ENCODE data around the gene SLC25A3.
"Not testable (repeated sequence)": the region's sequence is repeated elsewhere in the genome, so short reads cannot be mapped to it uniquely, and the experiment has no call there.

SLC25A3 gene

GRCh38 chr12:98638009-98638408 is 44.5 kb downstream of the SLC25A3 start:
- H2BK120ac ChIP-seq (ENCODE audit: low read depth, low read length), result no peak overlapping the region
- no peak for DNase-seq

GRCh38 chr12:98639491-98639890 is 46.0 kb downstream of the SLC25A3 start:
- H3K9ac ChIP-seq (ENCODE audit: low read length), result no peak overlapping the region
- H3K18ac ChIP-seq (ENCODE audit: low read depth in 1 of 2, low read length in 2 of 2), result no peak overlapping the region
- WGBS, result 90% methylated on average over 2 of the region's 3 CpGs
- H2BK5ac ChIP-seq (ENCODE audit: low read depth, low read length, poor library complexity, severe bottlenecking), result no peak overlapping the region
- H2AFZ ChIP-seq (ENCODE audit: low read depth, low read length), result no peak overlapping the region
- no peaks in the 10 kb centered on the region for H3K36me3 ChIP-seq (ENCODE audit: control insufficient read depth in 1 of 2, insufficient read depth in 2 of 2, low read depth in 1 of 2, low read length in 2 of 2)
- H3K23ac ChIP-seq (ENCODE audit: low read length in 2 of 2), result no peak overlapping the region
- H3K79me1 ChIP-seq (replicated peaks; ENCODE audit: low read length, poor library complexity, severe bottlenecking), result peaks cover 4% of the 10 kb centered on the region
- no peak overlapping the region for H2BK120ac ChIP-seq (ENCODE audit: low read depth, low read length)
- H3K27ac ChIP-seq (ENCODE audit: low read length, poor library complexity, severe bottlenecking), result no peak overlapping the region
- no peak overlapping the region for H2BK12ac ChIP-seq (ENCODE audit: low read length in 2 of 2)
- H2BK15ac ChIP-seq (ENCODE audit: low read depth, poor library complexity, severe bottlenecking), result no peak overlapping the region
- H4K8ac ChIP-seq (ENCODE audit: low read length), result no peak overlapping the region
- H3K4me3 ChIP-seq (ENCODE audit: insufficient read depth in 1 of 2, low read depth in 1 of 2, low read length in 2 of 2), result no peak overlapping the region
- H4K91ac ChIP-seq (ENCODE audit: low read length), result no peak overlapping the region
- no peak overlapping the region for H3K14ac ChIP-seq (ENCODE audit: low read length in 2 of 2)
- H3K9me3 ChIP-seq (ENCODE audit: control insufficient read depth, low read length), result no peaks in the 10 kb centered on the region
- no peak overlapping the region for H3K4me2 ChIP-seq (ENCODE audit: low read length, poor library complexity, severe bottlenecking)
- no peak overlapping the region for H3K4ac ChIP-seq (ENCODE audit: low read depth in 1 of 2, low read length in 2 of 2)
- peaks cover 5% of the 10 kb centered on the region for H3K4me1 ChIP-seq (ENCODE audit: control insufficient read depth, insufficient read depth, low read depth, low read length)
- no peak overlapping the region for H2AK5ac ChIP-seq (ENCODE audit: low read length, severe bottlenecking)
- H3K27me3 ChIP-seq (ENCODE audit: control insufficient read depth in 1 of 2, insufficient read depth in 1 of 2, low read length in 2 of 2), result no peaks in the 10 kb centered on the region
- DNase-seq, result no peak

More at GRCh38 chr12:98638009-98638408, 44.5 kb downstream of the SLC25A3 start:
- Histone ChIP-seq H2AK5ac (ENCODE audit: low read length, severe bottlenecking) (no peak overlapping the region), H3K18ac (ENCODE audit: low read depth in 1 of 2, low read length in 2 of 2) (no peak overlapping the region), H2BK12ac (ENCODE audit: low read length in 2 of 2) (no peak overlapping the region), H3K14ac (ENCODE audit: low read length in 2 of 2) (no peak overlapping the region), H2AFZ (ENCODE audit: low read depth, low read length) (no peak overlapping the region), H3K27me3 (ENCODE audit: control insufficient read depth in 1 of 2, insufficient read depth in 1 of 2, low read length in 2 of 2) (no peaks in the 10 kb centered on the region), H3K4me2 (ENCODE audit: low read length, poor library complexity, severe bottlenecking) (no peak overlapping the region), H4K91ac (ENCODE audit: low read length) (no peak overlapping the region), H3K36me3 (ENCODE audit: control insufficient read depth in 1 of 2, insufficient read depth in 2 of 2, low read depth in 1 of 2, low read length in 2 of 2) (peaks cover 3 to 9% of the 10 kb centered on the region in 2 experiments), H3K4me3 (ENCODE audit: insufficient read depth in 1 of 2, low read depth in 1 of 2, low read length in 2 of 2) (no peak overlapping the region), H3K23ac (ENCODE audit: low read length in 2 of 2) (no peak overlapping the region), H3K27ac (ENCODE audit: low read length, poor library complexity, severe bottlenecking) (no peak overlapping the region), H3K4me1 (ENCODE audit: control insufficient read depth, insufficient read depth, low read depth, low read length) (peaks cover 5% of the 10 kb centered on the region), H3K9ac (ENCODE audit: low read length) (no peak overlapping the region), H2BK5ac (ENCODE audit: low read depth, low read length, poor library complexity, severe bottlenecking) (no peak overlapping the region), H2BK15ac (ENCODE audit: low read depth, poor library complexity, severe bottlenecking) (no peak overlapping the region), H3K79me1 (replicated peaks; ENCODE audit: low read length, poor library complexity, severe bottlenecking) (peaks cover 4% of the 10 kb centered on the region), H4K8ac (ENCODE audit: low read length) (no peak overlapping the region), H3K9me3 (ENCODE audit: control insufficient read depth, low read length) (no peaks in the 10 kb centered on the region), H3K4ac (ENCODE audit: low read depth in 1 of 2, low read length in 2 of 2) (no peak overlapping the region)
- 95% methylated on average over 2 of the region's 2 CpGs for WGBS

- not testable (repeated sequence) for H2BK15ac ChIP-seq (ENCODE audit: low read depth, poor library complexity, severe bottlenecking); H3K9me3 ChIP-seq (ENCODE audit: control insufficient read depth, low read length); H2BK120ac ChIP-seq (ENCODE audit: low read depth, low read length); H3K18ac ChIP-seq (ENCODE audit: low read depth in 1 of 2, low read length in 2 of 2); H3K14ac ChIP-seq (ENCODE audit: low read length in 2 of 2); H3K27me3 ChIP-seq (ENCODE audit: control insufficient read depth in 1 of 2, insufficient read depth in 1 of 2, low read length in 2 of 2); H4K8ac ChIP-seq (ENCODE audit: low read length); H3K4me1 ChIP-seq (ENCODE audit: control insufficient read depth, insufficient read depth, low read depth, low read length); H3K4ac ChIP-seq (ENCODE audit: low read depth in 1 of 2, low read length in 2 of 2); H3K23ac ChIP-seq (ENCODE audit: low read length in 2 of 2); H2BK12ac ChIP-seq (ENCODE audit: low read length in 2 of 2); H4K91ac ChIP-seq (ENCODE audit: low read length); H2BK5ac ChIP-seq (ENCODE audit: low read depth, low read length, poor library complexity, severe bottlenecking); H2AK5ac ChIP-seq (ENCODE audit: low read length, severe bottlenecking); H2AFZ ChIP-seq (ENCODE audit: low read depth, low read length); DNase-seq; H3K27ac ChIP-seq (ENCODE audit: low read length, poor library complexity, severe bottlenecking); H3K79me1 ChIP-seq (replicated peaks; ENCODE audit: low read length, poor library complexity, severe bottlenecking); H3K36me3 ChIP-seq (ENCODE audit: control insufficient read depth in 1 of 2, insufficient read depth in 2 of 2, low read depth in 1 of 2, low read length in 2 of 2)
- peak overlapping the region in 1 of 2 experiments; percentile 92 for H3K4me3 ChIP-seq (ENCODE audit: insufficient read depth in 1 of 2, low read depth in 1 of 2, low read length in 2 of 2)
- WGBS, result 92% methylated on average over 5 of the region's 5 CpGs
- H3K4me2 ChIP-seq (ENCODE audit: low read length, poor library complexity, severe bottlenecking), result peak overlapping the region; percentile 21
- peak overlapping the region; percentile 95 for H3K9ac ChIP-seq (ENCODE audit: low read length)
Observed at GRCh38 chr12:98642801-98643200, 49.3 kb downstream of the SLC25A3 start.

- H2AK5ac ChIP-seq (ENCODE audit: low read length, severe bottlenecking), result no peak overlapping the region
- WGBS, result under 1% methylated on average over 20 of the region's 20 CpGs
- peak overlapping the region; percentile 35 for H4K91ac ChIP-seq (ENCODE audit: low read length)
- peak overlapping the region; percentile 76 for H2BK120ac ChIP-seq (ENCODE audit: low read depth, low read length)
- H3K9ac ChIP-seq (ENCODE audit: low read length), result peak overlapping the region; percentile 95
- peak overlapping the region; percentile 9 for H2BK15ac ChIP-seq (ENCODE audit: low read depth, poor library complexity, severe bottlenecking)
- H2BK5ac ChIP-seq (ENCODE audit: low read depth, low read length, poor library complexity, severe bottlenecking), result peak overlapping the region; percentile 92
- peak overlapping the region; percentile 38 for H4K8ac ChIP-seq (ENCODE audit: low read length)
- H2BK12ac ChIP-seq (ENCODE audit: low read length in 2 of 2), result peak overlapping the region in 1 of 2 experiments; percentile 31
- H3K4ac ChIP-seq (ENCODE audit: low read depth in 1 of 2, low read length in 2 of 2), result peak overlapping the region; percentile 19 to 94
- peak overlapping the region; percentile 51 for H2AFZ ChIP-seq (ENCODE audit: low read depth, low read length)
- peaks cover 0 to 12% of the 10 kb centered on the region in 2 experiments for H3K36me3 ChIP-seq (ENCODE audit: control insufficient read depth in 1 of 2, insufficient read depth in 2 of 2, low read depth in 1 of 2, low read length in 2 of 2)
- no peak for DNase-seq
- H3K9me3 ChIP-seq (ENCODE audit: control insufficient read depth, low read length), result no peaks in the 10 kb centered on the region
- H3K4me3 ChIP-seq (ENCODE audit: insufficient read depth in 1 of 2, low read depth in 1 of 2, low read length in 2 of 2), result peak overlapping the region; percentile 92 to 98
- peak overlapping the region in 1 of 2 experiments; percentile 72 for H3K23ac ChIP-seq (ENCODE audit: low read length in 2 of 2)
- H3K18ac ChIP-seq (ENCODE audit: low read depth in 1 of 2, low read length in 2 of 2), result peak overlapping the region; percentile 14 to 95
- peak overlapping the region; percentile 90 for H3K27ac ChIP-seq (ENCODE audit: low read length, poor library complexity, severe bottlenecking)
- H3K79me1 ChIP-seq (replicated peaks; ENCODE audit: low read length, poor library complexity, severe bottlenecking), result peaks cover 1% of the 10 kb centered on the region
- H3K4me1 ChIP-seq (ENCODE audit: control insufficient read depth, insufficient read depth, low read depth, low read length), result peaks cover 3% of the 10 kb centered on the region
- H3K27me3 ChIP-seq (ENCODE audit: control insufficient read depth in 1 of 2, insufficient read depth in 1 of 2, low read length in 2 of 2), result no peaks in the 10 kb centered on the region
- peak overlapping the region in 1 of 2 experiments; percentile 98 for H3K14ac ChIP-seq (ENCODE audit: low read length in 2 of 2)
- peak overlapping the region; percentile 49 for H3K4me2 ChIP-seq (ENCODE audit: low read length, poor library complexity, severe bottlenecking)
Observed at GRCh38 chr12:98644433-98644711, 50.9 kb downstream of the SLC25A3 start.
